RWPE2 (cell line): ENCODE data around the gene FNDC3B.

Experiments used
- ATAC-seq: fragments of 200-7000 bp; cut with Tn5 transposase; 3 replicates; pipeline ENCODE4 v1.9.1; 2021; ENCODE audit warnings: low read depth
- DNase-seq: peaks from one replicate; pipeline ENCODE4 v3.0.0-alpha.2; 2020; ENCODE audit warnings: low spot score
- H3K27ac ChIP-seq: fragments of 450-650 bp; 2 replicates; pipeline ENCODE4 v1.5.1; 2017; ENCODE audit warnings: mild to moderate bottlenecking; ENCODE audit not compliant: poor library complexity, severe bottlenecking
- H3K27me3 ChIP-seq: fragments of 250-450 bp; sonication (Bioruptor Pico); 2 replicates; pipeline ENCODE4 v1.5.1; 2021; ENCODE audit warnings: mild to moderate bottlenecking, moderate library complexity; ENCODE audit not compliant: insufficient read depth, poor library complexity, severe bottlenecking
- H3K36me3 ChIP-seq: fragments of 250-450 bp; sonication (Bioruptor Pico); 2 replicates; pipeline ENCODE4 v1.5.1; 2020; ENCODE audit warnings: low read depth, mild to moderate bottlenecking, moderate library complexity
- H3K4me1 ChIP-seq: fragments of 250-450 bp; sonication (Bioruptor Pico); 2 replicates; pipeline ENCODE4 v1.5.1; 2021; ENCODE audit warnings: mild to moderate bottlenecking, moderate library complexity; ENCODE audit not compliant: insufficient read depth, poor library complexity, severe bottlenecking
- H3K4me3 ChIP-seq: fragments of 250-450 bp; sonication (Bioruptor Pico); 2 replicates; pipeline ENCODE4 v1.5.1; 2021; ENCODE audit warnings: mild to moderate bottlenecking, moderate library complexity; ENCODE audit not compliant: severe bottlenecking
- H3K9me3 ChIP-seq: fragments of 250-450 bp; sonication (Bioruptor Pico); 2 replicates; pipeline ENCODE4 v1.5.1; 2021; ENCODE audit warnings: mild to moderate bottlenecking, moderate library complexity; ENCODE audit not compliant: severe bottlenecking
- CTCF ChIP-seq: fragments of 450-650 bp; IDR thresholded peaks from one replicate; pipeline ENCODE4 v1.5.1; 2017; ENCODE audit warnings: mild to moderate bottlenecking, moderate library complexity; ENCODE audit not compliant: poor library complexity, severe bottlenecking

FNDC3B gene

GRCh38 chr3:172307141-172307560 is 267.8 kb downstream of the FNDC3B start:
- DNase-seq (no peak), ATAC-seq (no peak)
- Histone ChIP-seq H3K27ac (no peak overlapping the region), H3K36me3 (peaks cover 82% of the 10 kb centered on the region), H3K4me1 (peaks cover 20% of the 10 kb centered on the region), H3K9me3 (no peaks in the 10 kb centered on the region), H3K4me3 (no peak overlapping the region), H3K27me3 (no peaks in the 10 kb centered on the region)
- TF ChIP-seq CTCF = no peak

DNA sequence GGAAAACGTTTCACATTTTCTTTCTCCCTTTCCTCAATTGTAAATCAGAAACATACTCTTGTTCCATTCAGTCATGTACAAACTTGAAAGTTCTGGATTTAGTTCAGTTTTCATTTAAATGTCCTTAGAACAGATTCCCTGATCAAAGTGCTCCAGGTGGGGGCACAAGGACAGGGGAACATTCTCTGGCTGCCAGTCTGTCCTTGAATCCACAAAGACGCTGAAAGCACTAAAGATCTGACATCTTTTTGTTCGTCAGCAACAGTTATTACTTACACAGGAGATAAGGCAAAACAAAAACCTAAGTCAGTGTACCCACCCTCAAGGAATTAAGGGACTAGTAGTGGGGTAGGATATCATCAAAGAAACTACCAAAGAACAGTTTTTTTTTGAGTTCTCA is 269.7 kb downstream of the FNDC3B start:
- TF ChIP-seq CTCF = no peak
- ATAC-seq (no peak), DNase-seq (no peak)
- Histone ChIP-seq H3K4me1 (peaks cover 32% of the 10 kb centered on the region), H3K36me3 (peaks cover 85% of the 10 kb centered on the region), H3K4me3 (no peak overlapping the region), H3K27ac (no peak overlapping the region), H3K27me3 (no peaks in the 10 kb centered on the region), H3K9me3 (no peaks in the 10 kb centered on the region)

GRCh38 chr3:172309741-172310427 is 270.5 kb downstream of the FNDC3B start:
- no peak overlapping the region for H3K4me3 ChIP-seq
- ATAC-seq (no peak), DNase-seq (no peak)
- no peak overlapping the region for H3K27ac ChIP-seq
- peaks cover 40% of the 10 kb centered on the region for H3K4me1 ChIP-seq
- no peak for TF ChIP-seq CTCF
- no peaks in the 10 kb centered on the region for H3K27me3 ChIP-seq
- no peaks in the 10 kb centered on the region for H3K9me3 ChIP-seq
- H3K36me3 ChIP-seq = peaks cover 89% of the 10 kb centered on the region

GRCh38 chr3:172310428-172310760 is 271.0 kb downstream of the FNDC3B start:
- Histone ChIP-seq H3K27ac (no peak overlapping the region), H3K36me3 (peaks cover 85% of the 10 kb centered on the region), H3K27me3 (no peaks in the 10 kb centered on the region), H3K4me3 (no peak overlapping the region), H3K9me3 (no peaks in the 10 kb centered on the region), H3K4me1 (peaks cover 40% of the 10 kb centered on the region)
- ATAC-seq (no peak), DNase-seq (no peak)
- TF ChIP-seq CTCF = no peak

DNA sequence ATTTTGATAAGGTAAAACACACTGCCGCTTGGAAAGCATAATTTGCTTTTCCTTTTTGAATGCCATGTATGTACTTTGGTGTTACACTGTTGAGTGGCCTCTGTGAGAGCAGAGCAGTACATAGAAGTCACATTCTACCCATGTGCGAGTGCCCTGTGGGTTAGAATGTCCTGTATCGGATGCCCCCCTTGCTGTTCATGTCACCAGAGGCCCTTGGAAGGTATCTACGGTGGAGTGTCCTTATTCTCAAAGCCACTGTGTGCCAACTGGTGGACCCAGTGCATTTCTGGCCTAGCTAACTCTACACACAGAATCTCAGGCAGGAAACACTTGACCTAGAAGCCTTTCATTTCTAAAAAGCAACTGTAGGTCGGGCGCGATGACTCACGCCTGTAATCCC is 271.8 kb downstream of the FNDC3B start:
- H3K9me3 ChIP-seq = no peaks in the 10 kb centered on the region
- no peak overlapping the region for H3K27ac ChIP-seq
- peaks cover 79% of the 10 kb centered on the region for H3K36me3 ChIP-seq
- ATAC-seq = no peak
- no peak for DNase-seq
- H3K4me1 ChIP-seq = peaks cover 37% of the 10 kb centered on the region
- H3K27me3 ChIP-seq = no peaks in the 10 kb centered on the region
- TF ChIP-seq CTCF = no peak
- no peak overlapping the region for H3K4me3 ChIP-seq
